UCSD-AML1 (cell line): ENCODE results near the gene POTEF.
"Not testable (repeated sequence)": the region's sequence is repeated elsewhere in the genome, so short reads cannot be mapped to it uniquely, and the experiment has no call there.

ENCODE experiments used
- DNase-seq: peaks from one replicate; lab custom pipeline; 2025; ENCODE audit not compliant: unreplicated experiment; lab: John Stamatoyannopoulos, UW

POTEF gene

GRCh38 chr2:130135692-130136541 is 6.9 kb upstream of the POTEF start:
- no peak for DNase-seq

GRCh38 chr2:130128464-130128863 is 558 bp downstream of the POTEF start:
- not testable (repeated sequence) for DNase-seq

- not testable (repeated sequence) for DNase-seq
These were observed 1.3 kb downstream of the POTEF start for GRCh38 chr2:130127726-130128125.

- not testable (repeated sequence) for DNase-seq
These were observed 8.1 kb downstream of the POTEF start for GRCh38 chr2:130120924-130121323.

DNA sequence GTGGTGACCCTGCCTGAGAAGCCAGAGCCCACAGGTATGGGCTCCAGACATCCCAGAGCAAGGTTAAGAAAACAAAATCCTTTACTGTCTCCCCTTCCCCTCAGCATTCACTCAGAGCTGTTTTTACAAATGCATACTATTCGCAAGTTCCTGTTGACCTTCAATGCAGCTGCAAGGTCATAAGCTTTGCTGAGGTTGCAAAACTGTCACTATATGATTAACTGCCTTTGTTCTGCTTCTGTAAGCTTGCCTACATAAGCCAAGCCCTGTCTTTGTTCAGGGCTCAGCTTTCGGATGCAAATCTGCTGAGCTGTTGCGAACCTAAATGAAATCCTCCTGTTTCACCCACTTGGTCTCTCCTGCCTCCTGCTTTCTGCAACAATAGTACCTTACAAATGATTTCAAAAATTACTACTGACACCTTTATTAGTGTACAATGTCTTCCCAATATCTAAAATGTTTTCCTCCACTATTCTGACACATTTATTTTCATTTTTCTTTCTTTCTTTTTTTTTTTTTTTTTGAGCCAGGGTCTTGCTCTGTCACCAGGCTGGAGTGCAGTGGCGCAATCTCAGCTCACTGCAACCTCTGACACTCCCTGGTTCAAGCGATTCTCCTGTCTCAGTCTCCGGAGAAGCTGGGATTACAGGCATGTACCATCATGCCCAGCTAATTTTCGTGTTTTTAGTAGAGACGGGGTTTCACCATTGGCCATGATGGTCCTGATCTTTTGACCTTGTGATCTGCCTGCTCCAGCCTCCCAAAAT is 26.2 kb downstream of the POTEF start:
- not testable (repeated sequence) for DNase-seq

- not testable (repeated sequence) for DNase-seq
These were observed 66.4 kb downstream of the POTEF start for GRCh38 chr2:130062645-130063044.

GRCh38 chr2:130059982-130060381 is 69.0 kb downstream of the POTEF start:
- DNase-seq = not testable (repeated sequence)

- DNase-seq = not testable (repeated sequence)
These were observed 72.7 kb downstream of the POTEF start for GRCh38 chr2:130056336-130056735.

DNA sequence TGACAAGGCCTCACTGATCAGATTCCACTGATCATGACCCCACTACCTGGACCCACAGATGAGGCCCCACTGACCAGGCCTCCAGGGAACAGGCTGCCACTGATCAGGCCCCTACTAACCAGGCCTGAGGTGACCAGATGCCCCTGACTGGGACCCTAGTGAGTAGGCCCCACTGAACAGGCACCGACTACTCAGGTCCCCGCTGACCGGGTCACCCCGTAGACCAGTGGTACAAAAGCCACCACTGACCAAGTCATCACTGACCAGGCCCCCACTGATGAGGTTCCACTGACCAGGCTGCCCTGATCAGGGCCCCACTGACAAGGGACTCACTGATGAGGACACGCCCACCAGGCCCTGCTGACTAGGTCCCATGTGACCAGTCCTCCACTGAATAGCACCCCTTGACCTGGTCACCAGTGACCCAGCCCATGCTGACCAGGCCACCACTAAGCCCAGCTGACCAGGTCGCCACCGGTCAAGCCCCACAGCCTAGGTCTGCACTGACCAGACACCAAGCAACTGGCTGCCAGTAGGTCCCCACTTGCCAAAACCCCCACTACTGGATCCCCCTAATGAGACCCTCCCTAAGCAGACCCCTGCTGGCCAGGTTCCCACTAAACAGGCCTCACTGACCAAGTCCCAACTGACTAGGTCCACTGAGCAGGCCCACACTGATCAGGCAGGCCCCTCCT is 75.7 kb downstream of the POTEF start:
- DNase-seq = not testable (repeated sequence)

GRCh38 chr2:130052376-130052775 is 76.6 kb downstream of the POTEF start:
- not testable (repeated sequence) for DNase-seq

DNA sequence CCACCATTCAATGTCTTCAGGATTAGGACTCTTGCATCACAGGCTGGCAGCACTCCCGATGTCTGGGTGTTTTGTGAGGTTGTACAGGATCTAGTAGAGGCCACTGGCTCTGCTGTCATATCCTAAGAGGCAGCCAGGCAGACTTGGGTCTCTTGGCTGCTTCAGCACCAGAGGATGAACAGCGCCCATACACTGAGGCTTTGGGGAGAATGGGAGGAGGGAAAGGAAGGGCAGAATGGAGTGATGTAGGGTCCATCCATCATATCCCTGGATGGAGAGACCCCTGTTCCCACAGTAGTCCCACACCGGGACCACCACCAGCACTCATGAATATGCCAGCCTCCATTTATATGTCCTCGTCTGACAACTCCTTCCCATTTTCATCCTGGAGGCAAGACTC is 80.6 kb downstream of the POTEF start:
- not testable (repeated sequence) for DNase-seq

DNA sequence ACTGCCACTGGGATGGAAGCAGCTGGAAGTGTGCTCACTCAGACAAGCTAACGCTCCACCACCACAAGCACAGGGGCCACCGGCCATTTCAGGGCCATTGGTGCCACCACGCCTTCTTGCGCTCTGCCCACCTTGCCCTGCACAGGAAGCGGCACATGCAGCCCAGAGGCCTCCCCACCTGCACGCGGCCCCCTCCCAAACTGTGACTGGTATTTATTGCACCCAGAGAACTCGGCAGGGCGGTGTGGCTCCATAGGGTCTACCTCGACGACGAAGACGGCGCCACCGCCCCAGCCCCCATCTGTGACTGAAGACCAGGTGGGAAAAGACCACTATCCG is 90.8 kb downstream of the POTEF start:
- DNase-seq = not testable (repeated sequence)

- not testable (repeated sequence) for DNase-seq
These were observed 103.1 kb downstream of the POTEF start for GRCh38 chr2:130025931-130026330.
